Measurements from ENCODE around the gene CCNF.
"Not testable (repeated sequence)": the region's sequence is repeated elsewhere in the genome, so short reads cannot be mapped to it uniquely, and the experiment has no call there.

Gene CCNF

DNA sequence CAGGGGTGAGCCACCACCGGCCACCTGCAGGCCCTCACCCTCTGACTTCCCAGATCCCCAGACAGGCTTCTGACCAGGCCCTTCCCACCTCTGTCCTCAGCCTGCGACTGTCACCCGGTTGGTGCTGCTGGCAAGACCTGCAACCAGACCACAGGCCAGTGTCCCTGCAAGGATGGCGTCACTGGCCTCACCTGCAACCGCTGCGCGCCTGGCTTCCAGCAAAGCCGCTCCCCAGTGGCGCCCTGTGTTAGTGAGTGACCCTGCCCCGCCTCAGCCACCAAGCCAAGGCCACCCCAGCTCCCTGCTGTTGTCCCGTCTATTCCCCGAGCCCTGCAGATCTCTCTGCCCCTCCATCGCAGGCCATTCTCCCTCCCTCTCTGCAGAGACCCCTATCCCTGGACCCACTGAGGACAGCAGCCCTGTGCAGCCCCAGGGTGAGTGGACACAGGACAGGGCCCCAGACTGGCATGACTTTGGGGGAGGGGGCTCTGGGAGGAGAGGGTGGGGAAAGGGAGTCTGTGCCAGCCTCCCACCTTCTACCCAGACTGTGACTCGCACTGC, 43.7 kb downstream of the CCNF start:
- no peak for DNase-seq

DNA sequence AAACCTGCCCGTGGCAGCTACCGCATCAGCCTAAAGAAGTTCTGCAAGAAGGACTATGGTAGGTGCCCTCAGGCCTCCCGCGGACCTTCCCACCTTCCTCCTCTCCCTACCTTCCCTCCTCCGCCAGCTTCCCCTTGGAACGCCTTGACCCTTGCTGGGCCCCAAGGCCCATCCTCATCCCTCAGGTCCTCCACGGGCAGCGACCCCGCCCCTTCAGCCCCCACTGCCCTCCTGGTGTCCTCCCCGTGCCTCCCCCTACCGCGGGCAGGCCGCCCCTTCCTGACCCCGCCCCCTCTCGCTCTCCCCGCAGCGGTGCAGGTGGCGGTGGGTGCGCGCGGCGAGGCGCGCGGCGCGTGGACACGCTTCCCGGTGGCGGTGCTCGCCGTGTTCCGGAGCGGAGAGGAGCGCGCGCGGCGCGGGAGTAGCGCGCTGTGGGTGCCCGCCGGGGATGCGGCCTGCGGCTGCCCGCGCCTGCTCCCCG, 44.2 kb downstream of the CCNF start:
- DNase-seq, result no peak

DNA sequence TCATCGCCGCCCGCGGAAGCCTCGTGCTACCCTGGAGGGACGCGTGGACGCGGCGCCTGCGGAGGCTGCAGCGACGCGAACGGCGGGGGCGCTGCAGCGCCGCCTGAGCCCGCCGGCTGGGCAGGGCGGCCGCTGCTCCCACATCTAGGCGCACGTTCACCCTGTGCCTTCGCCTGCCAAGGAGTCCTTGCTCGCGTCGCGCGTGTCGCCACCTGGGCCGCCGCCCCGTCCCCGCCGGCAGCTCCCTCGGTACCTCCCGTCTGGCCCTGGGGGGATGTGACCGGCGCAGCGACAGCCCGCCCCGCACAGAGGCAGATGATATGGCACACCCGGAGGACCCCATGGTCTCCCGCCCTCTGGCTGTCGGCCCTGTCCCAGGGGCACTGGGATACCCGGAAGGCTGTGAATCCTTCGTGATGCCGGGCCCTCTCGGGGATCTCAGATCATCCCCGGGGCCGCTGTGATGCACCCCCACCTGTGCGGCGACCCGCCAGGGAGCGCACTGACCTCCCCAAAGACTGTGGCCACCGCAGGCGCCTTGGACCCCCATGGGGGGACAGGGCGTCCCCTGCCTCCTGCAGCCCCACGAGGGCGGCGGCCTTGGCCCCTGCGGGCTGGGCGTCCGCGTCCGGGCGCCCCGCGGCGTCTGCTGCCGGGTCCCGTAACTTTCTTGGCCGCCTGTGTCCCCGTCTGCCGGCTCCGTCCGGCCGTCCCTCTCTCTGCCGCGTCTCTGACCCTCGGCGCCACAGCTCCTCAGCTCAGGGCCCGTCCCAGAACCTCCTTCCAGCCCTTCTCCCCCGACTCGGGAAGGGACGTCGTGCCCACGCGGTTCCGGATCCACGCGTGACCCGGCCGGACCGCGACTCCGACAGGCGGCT, 45.0 kb downstream of the CCNF start:
- no peak for DNase-seq

DNA sequence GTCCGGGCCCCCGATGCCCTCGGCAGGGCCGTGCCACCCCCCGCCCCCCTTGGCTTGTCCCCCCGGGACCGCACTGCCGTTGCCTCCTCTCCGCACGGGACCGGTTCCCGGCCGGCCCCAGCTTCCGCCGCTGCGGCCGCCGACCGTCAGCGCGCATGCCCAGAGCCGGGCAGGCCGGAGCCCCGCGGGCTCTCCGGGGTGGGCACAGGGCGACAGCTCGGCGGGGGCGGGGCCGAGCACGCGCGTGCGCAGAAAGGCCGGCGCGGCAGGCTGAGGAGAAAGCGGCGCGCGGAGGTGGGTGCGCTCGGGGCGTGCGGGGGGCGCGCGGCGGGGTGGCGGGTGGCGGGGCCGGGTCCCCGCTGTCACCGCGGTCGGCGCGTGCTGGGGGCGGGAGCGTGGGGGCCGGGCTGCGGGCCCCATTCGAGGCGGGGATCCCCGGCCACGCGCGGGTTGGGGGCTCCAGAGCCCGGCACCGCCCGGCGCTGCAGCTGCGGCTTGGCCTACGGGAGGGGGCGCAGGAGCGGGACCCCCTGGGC, 45.7 kb downstream of the CCNF start, which contains the start of gene TBC1D24:
Gene TBC1D24 (plus strand): TSS at position 251 of the 536 bp plus-strand sequence. CDS start 21,022 bp downstream, outside the sequence.
- DNase-seq, result no peak

DNA sequence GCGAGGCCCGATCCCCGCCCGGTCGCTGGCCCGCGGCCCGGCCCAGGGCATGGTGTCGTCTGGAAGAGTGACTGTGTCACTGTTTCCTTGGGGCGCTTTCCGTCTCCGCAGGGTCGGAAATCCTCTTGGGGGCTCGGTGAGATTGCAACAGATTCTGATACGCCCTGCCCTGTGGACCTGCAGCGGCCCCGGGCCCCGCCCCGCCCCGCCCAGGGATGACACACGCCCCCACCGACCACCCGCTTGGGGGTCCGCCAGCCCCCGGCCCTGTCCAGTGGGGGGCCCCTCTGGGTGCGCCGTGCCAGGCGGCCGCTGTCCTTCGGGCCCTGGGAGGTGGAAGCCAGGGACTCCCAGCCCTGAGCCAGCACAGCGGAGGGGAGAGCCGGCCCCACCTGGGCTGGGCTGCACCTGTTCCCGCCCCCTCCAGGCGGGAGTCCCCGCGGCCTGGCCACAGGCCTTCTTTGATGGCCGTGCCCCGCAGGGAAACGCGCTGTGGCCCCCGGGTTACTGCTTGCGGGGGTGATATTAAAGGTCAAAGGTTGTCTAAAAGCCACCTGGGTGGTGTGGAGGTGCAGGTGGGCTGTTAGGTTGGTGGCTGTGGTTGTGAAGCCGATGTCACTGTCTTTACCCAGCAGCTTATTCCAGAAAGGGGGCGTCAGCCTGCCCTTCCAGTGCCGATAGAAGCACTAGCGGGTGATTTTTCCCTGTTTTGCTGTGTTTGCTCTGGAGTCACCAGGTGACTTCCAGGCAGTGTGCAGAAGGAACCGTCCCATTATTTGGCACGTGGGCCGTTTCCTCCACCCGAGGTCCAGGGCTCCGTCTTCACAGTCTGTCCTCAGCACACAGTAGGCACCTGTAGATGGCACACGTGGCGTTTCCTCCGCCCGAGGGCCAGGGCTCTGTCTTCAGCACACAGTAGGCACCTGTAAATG, 46.4 kb downstream of the CCNF start:
- DNase-seq, result no peak

GRCh38 chr16:2476345-2476720, 47.1 kb downstream of the CCNF start:
- no peak for DNase-seq

GRCh38 chr16:2476741-2477140, 47.5 kb downstream of the CCNF start:
- DNase-seq, result no peak

DNA sequence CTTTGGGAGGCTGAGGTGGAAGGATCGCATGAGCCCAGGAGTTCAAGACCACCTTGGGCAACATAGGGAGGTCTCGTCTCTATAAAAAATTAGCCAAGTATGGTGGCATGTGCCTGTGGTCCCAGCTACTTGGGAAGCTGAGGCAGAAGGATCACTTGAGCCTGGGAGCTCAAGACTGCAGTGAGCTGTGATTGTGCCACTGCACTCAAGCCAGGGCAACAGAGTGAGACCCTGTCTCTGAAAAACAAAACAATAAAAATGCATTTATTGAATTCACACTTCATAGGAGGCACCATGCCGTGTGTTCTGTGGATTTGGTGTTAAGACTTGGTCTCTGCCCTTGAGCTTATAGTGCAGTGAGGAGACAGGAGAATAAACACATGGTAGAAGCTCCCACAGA, 48.1 kb downstream of the CCNF start:
- DNase-seq, result no peak

DNA sequence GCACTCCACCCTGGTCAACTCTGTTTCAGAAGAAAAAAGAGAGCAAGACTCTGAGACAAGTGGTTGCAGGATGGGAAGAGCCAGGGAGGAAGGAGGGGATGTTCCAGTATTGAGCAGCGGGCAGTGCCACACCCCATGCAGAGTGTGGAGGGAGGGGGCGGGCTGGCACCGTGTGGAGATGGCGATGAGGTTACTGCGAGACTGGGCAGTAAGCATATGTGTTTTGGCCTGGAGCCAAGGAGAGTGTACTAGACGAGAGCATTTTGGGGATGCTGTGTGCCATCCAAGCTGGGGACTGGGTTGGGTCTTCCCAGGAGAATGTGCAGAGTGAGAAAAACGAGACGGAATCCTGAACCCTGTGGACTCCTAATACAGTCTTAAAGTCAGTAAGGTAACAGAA, 49.0 kb downstream of the CCNF start:
- DNase-seq, result no peak

- DNase-seq, result not testable (repeated sequence)
Observed at GRCh38 chr16:2479996-2480395, 50.7 kb downstream of the CCNF start.

DNA sequence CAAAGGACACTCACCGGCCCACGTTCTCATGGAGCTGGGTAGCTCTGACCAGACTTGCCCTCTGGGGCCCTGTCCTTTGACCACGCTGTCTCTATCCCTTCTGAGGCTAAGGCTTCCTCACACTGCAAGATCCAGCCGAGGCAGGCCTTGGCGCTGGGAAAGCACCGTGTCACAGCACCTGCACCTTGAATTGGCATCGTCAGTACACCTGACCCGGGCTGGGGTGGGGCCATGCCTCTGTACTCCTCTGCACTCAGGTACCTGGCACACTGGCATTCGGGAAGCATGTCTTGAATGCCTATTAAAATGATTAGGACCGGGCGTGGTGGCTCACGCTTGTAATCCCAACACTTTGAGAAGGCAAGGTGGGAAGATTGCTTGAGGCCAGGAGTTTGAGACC, 51.7 kb downstream of the CCNF start:
- no peak for DNase-seq

DNA sequence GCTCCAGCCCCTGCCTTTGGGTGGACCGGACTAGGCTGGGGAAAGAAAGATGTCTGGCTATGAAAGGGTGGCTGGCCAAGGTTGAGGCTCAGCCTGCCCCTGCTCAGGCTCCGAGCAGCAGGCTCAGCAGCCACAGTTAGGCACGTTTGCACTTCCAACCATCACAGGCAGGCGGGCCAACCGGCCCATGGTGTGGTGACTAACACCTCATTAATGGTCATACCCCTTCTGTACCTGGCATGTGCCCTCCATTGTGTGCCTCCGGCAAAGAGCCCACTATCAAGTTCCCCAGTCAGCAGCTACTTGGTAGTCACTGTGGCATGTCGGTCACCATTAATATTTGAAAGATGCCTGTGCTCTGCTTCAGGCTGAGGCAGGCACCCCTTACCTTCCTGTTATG, 52.4 kb downstream of the CCNF start:
- no peak for DNase-seq

GRCh38 chr16:2482249-2482648, 53.0 kb downstream of the CCNF start:
- no peak for DNase-seq

GRCh38 chr16:2482708-2483534, 53.7 kb downstream of the CCNF start:
- no peak for DNase-seq

- no peak for DNase-seq
Observed at GRCh38 chr16:2483939-2484897, 55.0 kb downstream of the CCNF start.

- no peak for DNase-seq
Observed at GRCh38 chr16:2484898-2485508, 55.8 kb downstream of the CCNF start.

DNA sequence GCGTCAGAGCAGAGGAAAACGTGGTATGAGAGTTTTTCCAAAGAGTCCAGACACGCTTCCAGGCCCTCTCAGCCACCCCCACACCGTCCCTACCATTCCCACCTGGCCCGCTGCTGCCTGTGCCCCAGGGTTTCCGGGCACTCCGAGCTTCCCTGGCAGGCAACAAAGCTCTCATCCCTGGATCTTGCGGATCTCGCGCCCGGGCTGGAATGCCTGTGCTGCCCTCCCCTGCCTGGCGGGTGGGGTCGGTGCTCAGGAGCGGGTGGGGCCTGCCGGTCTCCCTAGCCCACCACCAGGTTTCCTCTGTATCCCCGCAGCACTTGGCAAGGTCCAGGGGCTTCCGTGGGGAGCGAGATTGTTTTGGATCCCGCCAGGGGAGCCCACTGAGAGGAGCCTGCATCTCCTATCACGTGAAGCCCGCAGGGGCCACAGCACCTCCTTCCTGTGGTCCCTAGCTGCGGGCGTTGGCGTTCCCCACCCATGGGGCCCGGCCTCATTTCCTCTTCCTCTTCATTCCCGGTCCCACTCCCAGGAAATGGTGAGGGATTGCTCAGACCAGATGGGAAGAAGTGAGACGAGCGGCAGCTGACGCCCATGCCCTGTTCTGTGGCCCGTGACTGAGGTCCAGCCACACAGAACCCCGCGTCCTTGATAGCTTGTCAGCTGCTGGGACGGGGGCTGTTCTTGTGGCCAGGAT, 56.7 kb downstream of the CCNF start:
- no peak for DNase-seq

DNA sequence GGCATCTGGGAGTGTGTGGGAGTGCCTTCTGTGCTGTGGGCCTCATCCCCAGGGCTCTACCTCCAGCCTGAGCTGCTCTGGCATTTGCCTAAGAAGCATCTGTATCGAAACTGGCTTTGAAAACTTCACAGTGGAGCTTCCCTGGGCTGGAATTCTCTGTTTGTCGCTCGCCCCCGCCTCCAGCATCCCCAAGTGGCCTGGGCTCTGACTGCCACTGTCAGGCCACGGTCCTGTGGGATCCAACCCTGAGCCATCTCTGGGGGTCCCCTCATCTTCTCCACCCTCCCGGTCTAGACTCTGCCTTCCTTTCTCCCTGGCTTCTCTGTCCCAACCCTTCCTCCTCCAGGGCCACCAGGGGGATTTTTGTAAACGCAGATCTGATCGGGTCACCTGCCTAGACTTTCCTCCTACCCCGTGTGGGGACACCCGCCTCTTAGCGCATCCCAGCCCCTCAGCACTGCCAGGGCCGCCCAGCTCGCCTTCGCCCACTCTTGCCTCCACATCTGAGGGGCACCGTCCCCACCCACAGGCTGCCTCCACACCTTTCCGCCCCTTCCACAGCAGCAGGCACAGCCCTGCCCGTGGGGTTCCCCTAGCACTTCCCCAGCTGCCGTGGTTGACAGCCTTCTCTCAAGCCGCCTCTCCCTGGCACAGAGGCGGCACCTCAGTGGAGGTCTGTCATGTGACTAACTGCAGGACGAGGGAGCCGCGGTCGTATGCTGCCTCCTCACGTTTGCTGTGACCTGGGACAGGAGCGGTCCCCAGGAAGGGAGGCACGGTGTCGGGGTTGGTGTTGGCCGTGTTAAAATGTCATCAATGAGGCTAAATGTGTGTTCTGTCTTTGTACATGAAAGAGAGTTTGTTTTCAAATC, 57.6 kb downstream of the CCNF start:
- DNase-seq, result no peak

- no peak for DNase-seq
Observed at GRCh38 chr16:2487517-2487842, 58.2 kb downstream of the CCNF start.

Measured in NCI-H2081 treated with DMSO at 0.1 percent for 48 hours (cell line).